Endothelial cell of umbilical vein (primary cell): Measurements from ENCODE around the gene GRK6. TPM values are rescaled to one million over a fixed set of nuclear protein-coding genes. Genes with fewer than 3 reads are reported as not detected.

Experiments used
- BruUV-seq: library from RNA; stranded (reverse); fragments of 400-500 nt; replicated peaks from 2 replicates; lab custom pipeline; 2021; lab: Mats Ljungman, UMichigan
- CTCF ChIA-PET: fragments of 300-600, 350-600 bp; sonication (Branson Sonifier 250); formaldehyde crosslinking; loops from one replicate; lab custom pipeline; 2021; ENCODE audit warnings: antibody characterized with exemption, inconsistent platforms; lab: Charles Lee
- POLR2A ChIA-PET: fragments of 300-600, 350-600 bp; sonication (Branson Sonifier 250); formaldehyde crosslinking; loops from one replicate; lab custom pipeline; 2021; ENCODE audit warnings: antibody characterized with exemption, inconsistent platforms; lab: Charles Lee
- DNase-seq: peaks from one replicate; pipeline ENCODE4 v3.0.0-alpha.2; 2011; ENCODE audit warnings: low read depth, low spot score
- FAIRE-seq: peaks from 2 replicates; lab custom pipeline; 2011; peaks lifted over from hg19 to GRCh38; lab: Jason Lieb, UNC
- H2AFZ ChIP-seq: 2 replicates; pipeline ENCODE4 v1.6.0; 2012; ENCODE audit warnings: low read depth, low read length, control low read depth, inconsistent platforms
- H3K27ac ChIP-seq: 2 replicates; pipeline ENCODE4 v1.5.1; 2011; ENCODE audit warnings: low read depth, mild to moderate bottlenecking, control low read depth, low read length, moderate library complexity; ENCODE audit not compliant: insufficient read depth
- H3K27me3 ChIP-seq, 2 experiments: 2 replicates each; pipeline versions ENCODE4 v1.6.0 to v1.6.1; 2011; ENCODE audit warnings: low read length in 2 of 2, mixed read lengths in 1 of 2; ENCODE audit not compliant: control insufficient read depth in 2 of 2, insufficient read depth in 2 of 2
- H3K36me3 ChIP-seq, 2 experiments: 2 replicates in 1 of 2; 3 replicates in 1 of 2; pipeline ENCODE4 v1.5.1; 2011; ENCODE audit warnings: low read length in 2 of 2, mild to moderate bottlenecking in 1 of 2, moderate library complexity in 1 of 2; ENCODE audit not compliant: control insufficient read depth in 2 of 2, insufficient read depth in 2 of 2; ENCODE audit errors: extremely low read depth in 1 of 2
- H3K4me1 ChIP-seq: 3 replicates; pipeline ENCODE4 v1.5.1; 2011; ENCODE audit warnings: mild to moderate bottlenecking, low read length; ENCODE audit not compliant: control insufficient read depth, insufficient read depth; ENCODE audit errors: extremely low read depth
- H3K4me2 ChIP-seq: 2 replicates; pipeline ENCODE4 v1.6.1; 2011; ENCODE audit warnings: low read length, control low read depth, mixed read lengths; ENCODE audit not compliant: insufficient read depth
- H3K4me3 ChIP-seq, 3 experiments: fragments of 200-600 bp in 1 of 3; sonication (generic), shearing (Covaris generic) in 1 of 3; replicated peaks in 1 of 3; 2 replicates each; pipeline ENCODE4 v1.5.1; 2011 to 2016; ENCODE audit warnings: control low read depth in 3 of 3, low read length in 3 of 3, mild to moderate bottlenecking in 2 of 3, inconsistent platforms in 1 of 3, low read depth in 1 of 3, moderate library complexity in 1 of 3; ENCODE audit not compliant: insufficient read depth in 1 of 3
- H3K79me2 ChIP-seq: 2 replicates; pipeline ENCODE4 v1.6.0; 2012; ENCODE audit warnings: low read length, inconsistent platforms; ENCODE audit not compliant: control insufficient read depth, insufficient read depth
- H3K9ac ChIP-seq: replicated peaks from 2 replicates; pipeline ENCODE3; 2011; ENCODE audit warnings: low read length, control low read depth; ENCODE audit not compliant: insufficient read depth; ENCODE audit errors: extremely low read depth
- H3K9me1 ChIP-seq: replicated peaks from 3 replicates; pipeline ENCODE4 v1.6.0; 2011; ENCODE audit warnings: mild to moderate bottlenecking, low read length; ENCODE audit not compliant: control insufficient read depth, insufficient read depth; ENCODE audit errors: extremely low read depth
- H3K9me3 ChIP-seq: replicated peaks from 2 replicates; pipeline ENCODE4 v1.5.1; 2012; ENCODE audit warnings: low read length, inconsistent platforms; ENCODE audit not compliant: control insufficient read depth, insufficient read depth
- H4K20me1 ChIP-seq: replicated peaks from 2 replicates; pipeline ENCODE3; 2011; ENCODE audit warnings: mild to moderate bottlenecking, low read length; ENCODE audit not compliant: control insufficient read depth, insufficient read depth; ENCODE audit errors: extremely low read depth
- EZH2 ChIP-seq: IDR thresholded peaks from 2 replicates; pipeline ENCODE4 v1.6.1; 2012; ENCODE audit warnings: borderline replicate concordance, low read depth, mild to moderate bottlenecking, moderate library complexity, low read length, inconsistent platforms; ENCODE audit not compliant: severe bottlenecking
- FOS ChIP-seq: IDR thresholded peaks from 2 replicates; pipeline ENCODE4 v1.6.1; 2011; ENCODE audit warnings: mild to moderate bottlenecking, low read length, moderate library complexity, borderline replicate concordance; ENCODE audit not compliant: insufficient read depth
- GATA2 ChIP-seq: IDR thresholded peaks from 2 replicates; pipeline ENCODE4 v1.7.0; 2011; ENCODE audit warnings: low read depth, mild to moderate bottlenecking, moderate library complexity, mixed read lengths, low read length; ENCODE audit not compliant: insufficient read length, insufficient read depth
- JUN ChIP-seq: IDR thresholded peaks from 2 replicates; pipeline ENCODE4 v1.6.1; 2011; ENCODE audit warnings: borderline replicate concordance, low read depth; ENCODE audit not compliant: insufficient read length, insufficient read depth
- POLR2AphosphoS5 ChIP-seq: IDR thresholded peaks from 2 replicates; pipeline ENCODE4 v1.6.1; 2012; ENCODE audit warnings: low read depth, mild to moderate bottlenecking, control low read depth, low read length, moderate library complexity; ENCODE audit not compliant: insufficient read depth
- dilution Hi-C: fragments of 300-500 bp; cut with MboI; formaldehyde crosslinking; loops from one replicate; pipeline ENCODE4 v1.15.0; 2019; ENCODE audit warnings: low sequenced_read_pairs; ENCODE audit not compliant: extremely low pct_ligation_motif_present
- intact Hi-C: fragments of 100-400 bp; cut with micrococcal nuclease; formaldehyde crosslinking; loops from one replicate; pipeline ENCODE4 v1.10.0; 2022
- polyA plus RNA-seq, 4 experiments: library from polyadenylated mRNA; depleted of rRNA in 3 of 4; stranded (reverse) in 3 of 4; unstranded in 1 of 4; fragments of >200 nt; gene quantifications; 2 replicates each; pipeline versions ENCODE4 v1.2.1 to v1.2.3, GENCODE V29; 2011 to 2012; ENCODE audit warnings: missing spikeins in 1 of 4
- total RNA-seq: library from RNA; stranded (reverse); gene quantifications from 2 replicates; pipeline ENCODE4 v1.2.3, GENCODE V29; 2021
- TF ChIP-seq, protein P1 (sequence below), 2 donors: IDR thresholded peaks; 1 replicate in 1 of 2; 2 replicates in 1 of 2; pipeline ENCODE4 v1.5.1; 2011; ENCODE audit warnings: low read length in 2 of 2, mild to moderate bottlenecking in 2 of 2, moderate library complexity in 2 of 2, control low read depth in 1 of 2, inconsistent platforms in 1 of 2, low read depth in 1 of 2; ENCODE audit not compliant: insufficient read depth in 1 of 2; ENCODE audit errors: extremely low read depth in 1 of 2

Gene GRK6
- total and polyA plus RNA-seq, 2 donors (not counting 3 experiments of a cell fraction or from before 2014, with no cell fraction given): 28.9 to 36.4 TPM

- CTCF ChIA-PET: interaction anchor here (1.2 to 13.5 kb wide), 6 partner anchors 8 to 139 kb away, joined by 3 to 288 read pairs (median 8); partner anchors contain the start of gene PFN3
- H3K4me2 ChIP-seq: no peak overlapping the region
Measured at GRCh38 chr5:177449140-177450061, 22.9 kb downstream of the GRK6 start.

More at GRCh38 chr5:177449140-177450061, 22.9 kb downstream of the GRK6 start:
- no peak overlapping the region for H2AFZ ChIP-seq
- intact Hi-C loops (no loop called here), dilution Hi-C loops (no loop called here)
- POLR2A ChIA-PET: interaction anchor here (0.6 to 1.0 kb wide), 2 partner anchors 48 to 55 kb away, joined by 3 read pairs; partner anchors contain the start of gene PDLIM7
- BruUV-seq: no TSS peak
- DNase-seq (no peak), FAIRE-seq (no peak)
- no peaks in the 10 kb centered on the region for H3K27me3 ChIP-seq
- H3K9me3 ChIP-seq: no peaks in the 10 kb centered on the region
- H3K36me3 ChIP-seq: no peaks in the 10 kb centered on the region
- H3K4me1 ChIP-seq: peaks cover 32% of the 10 kb centered on the region
- TF ChIP-seq POLR2AphosphoS5 (no peak), EZH2 (no peak), JUN (no peak), GATA2 (no peak), FOS (no peak)
- TF ChIP-seq, protein P1, sequence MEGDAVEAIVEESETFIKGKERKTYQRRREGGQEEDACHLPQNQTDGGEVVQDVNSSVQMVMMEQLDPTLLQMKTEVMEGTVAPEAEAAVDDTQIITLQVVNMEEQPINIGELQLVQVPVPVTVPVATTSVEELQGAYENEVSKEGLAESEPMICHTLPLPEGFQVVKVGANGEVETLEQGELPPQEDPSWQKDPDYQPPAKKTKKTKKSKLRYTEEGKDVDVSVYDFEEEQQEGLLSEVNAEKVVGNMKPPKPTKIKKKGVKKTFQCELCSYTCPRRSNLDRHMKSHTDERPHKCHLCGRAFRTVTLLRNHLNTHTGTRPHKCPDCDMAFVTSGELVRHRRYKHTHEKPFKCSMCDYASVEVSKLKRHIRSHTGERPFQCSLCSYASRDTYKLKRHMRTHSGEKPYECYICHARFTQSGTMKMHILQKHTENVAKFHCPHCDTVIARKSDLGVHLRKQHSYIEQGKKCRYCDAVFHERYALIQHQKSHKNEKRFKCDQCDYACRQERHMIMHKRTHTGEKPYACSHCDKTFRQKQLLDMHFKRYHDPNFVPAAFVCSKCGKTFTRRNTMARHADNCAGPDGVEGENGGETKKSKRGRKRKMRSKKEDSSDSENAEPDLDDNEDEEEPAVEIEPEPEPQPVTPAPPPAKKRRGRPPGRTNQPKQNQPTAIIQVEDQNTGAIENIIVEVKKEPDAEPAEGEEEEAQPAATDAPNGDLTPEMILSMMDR (IDR thresholded peaks at IDR 0.05; ENCODE audit: extremely low read depth in 1 of 2, insufficient read depth in 1 of 2, low read depth in 1 of 2, low read length in 2 of 2): no peak
- no peaks in the 10 kb centered on the region for H4K20me1 ChIP-seq
- H3K4me3 ChIP-seq: no peak overlapping the region
- H3K9ac ChIP-seq: no peak overlapping the region
- H3K27ac ChIP-seq: no peak overlapping the region
- no peaks in the 10 kb centered on the region for H3K9me1 ChIP-seq
- no peaks in the 10 kb centered on the region for H3K79me2 ChIP-seq
